AML-193 (cell line): Measurements from ENCODE around the gene ATP11A.

Experiments
- DNase-seq, 2 experiments: peaks; one replicate each; lab custom pipeline; 2025; lab: John Stamatoyannopoulos, UW

The ATP11A gene

DNA sequence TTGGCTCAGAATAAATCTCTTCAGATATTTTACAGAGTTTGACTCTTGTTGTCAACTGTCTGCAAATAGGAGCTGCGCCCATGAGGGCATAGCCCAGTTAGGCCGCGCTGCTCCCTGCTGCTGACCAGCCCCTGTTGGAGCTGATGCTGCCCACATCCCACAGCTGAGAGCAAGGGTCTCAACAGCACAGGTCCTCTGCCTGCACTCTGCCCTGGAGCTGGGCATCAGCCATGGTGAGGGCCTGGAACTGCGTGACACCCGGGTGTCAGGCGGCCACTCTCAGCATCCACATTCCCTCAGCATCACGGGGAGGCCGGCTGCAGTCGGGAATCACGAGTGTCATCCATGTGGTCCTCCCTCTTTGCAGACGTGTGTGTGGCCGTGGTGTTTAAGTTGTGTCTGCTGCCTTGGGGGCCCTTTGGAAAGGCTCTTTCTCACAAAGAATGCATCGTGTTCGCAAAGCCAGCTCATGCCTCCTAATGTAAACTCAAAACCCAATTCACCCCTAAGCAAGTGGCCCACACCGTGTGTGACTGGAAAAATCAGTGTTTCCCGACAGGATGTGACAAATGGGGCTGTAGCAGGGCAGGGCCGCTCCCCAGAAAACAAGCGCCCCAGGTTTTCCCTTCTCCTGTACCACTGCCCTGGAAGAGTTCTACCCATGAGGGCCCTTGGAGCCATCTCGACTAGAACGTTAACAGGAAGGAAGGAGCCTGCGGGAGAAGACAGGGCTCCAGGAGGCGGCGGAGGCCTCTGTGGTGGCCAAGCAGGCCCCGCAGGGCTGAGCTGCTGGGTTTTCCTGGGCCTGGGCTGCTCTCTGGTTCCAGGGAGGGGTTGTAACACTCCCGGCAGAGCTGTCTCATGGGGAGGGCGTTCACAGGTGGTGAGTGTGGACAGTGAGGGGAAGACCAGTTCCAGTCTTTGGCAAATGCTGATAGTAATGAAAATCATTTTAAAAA, 20.3 kb downstream of the ATP11A start:
- no peak for DNase-seq

- DNase-seq = no peak
Measured at GRCh38 chr13:112710855-112711527, 21.2 kb downstream of the ATP11A start.

- no peak for DNase-seq
Measured at GRCh38 chr13:112711528-112712265, 21.9 kb downstream of the ATP11A start.

DNA sequence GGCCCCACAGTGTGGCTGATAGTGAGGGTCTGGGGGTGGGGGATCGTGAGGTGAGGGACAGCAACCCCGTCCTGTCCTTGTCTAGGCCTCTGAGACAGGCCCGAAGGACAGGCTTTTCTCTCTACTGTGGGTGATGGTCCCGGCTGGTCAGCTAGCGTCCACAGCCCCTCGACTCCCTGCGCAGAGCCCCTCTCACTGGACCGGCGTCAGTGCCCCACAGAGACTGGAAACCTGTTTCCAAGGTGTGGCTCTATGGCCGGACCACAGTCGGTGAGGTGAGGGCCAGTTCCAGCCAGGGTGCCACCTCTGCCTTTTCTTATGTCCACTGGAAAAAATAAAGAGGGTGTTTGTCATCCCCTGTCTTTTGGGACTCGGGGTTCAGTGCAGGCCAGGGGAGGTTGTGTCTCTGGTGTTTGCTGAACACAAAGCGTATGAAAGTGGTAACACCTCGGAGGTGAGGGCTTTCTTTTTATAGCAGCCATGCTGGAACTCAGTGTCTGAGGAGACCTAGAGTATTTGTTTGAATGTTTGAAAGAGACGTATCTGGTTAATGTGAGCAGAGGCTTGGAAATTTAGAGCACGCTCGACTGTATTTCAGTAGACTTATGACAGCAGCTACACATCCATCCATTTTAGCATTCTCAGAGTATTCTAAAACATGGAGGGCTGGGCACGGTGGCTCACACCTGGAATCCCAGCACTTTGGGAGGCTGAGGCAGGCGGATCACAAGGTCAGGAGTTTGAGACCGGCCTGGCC, 22.8 kb downstream of the ATP11A start:
- DNase-seq = no peak

DNA sequence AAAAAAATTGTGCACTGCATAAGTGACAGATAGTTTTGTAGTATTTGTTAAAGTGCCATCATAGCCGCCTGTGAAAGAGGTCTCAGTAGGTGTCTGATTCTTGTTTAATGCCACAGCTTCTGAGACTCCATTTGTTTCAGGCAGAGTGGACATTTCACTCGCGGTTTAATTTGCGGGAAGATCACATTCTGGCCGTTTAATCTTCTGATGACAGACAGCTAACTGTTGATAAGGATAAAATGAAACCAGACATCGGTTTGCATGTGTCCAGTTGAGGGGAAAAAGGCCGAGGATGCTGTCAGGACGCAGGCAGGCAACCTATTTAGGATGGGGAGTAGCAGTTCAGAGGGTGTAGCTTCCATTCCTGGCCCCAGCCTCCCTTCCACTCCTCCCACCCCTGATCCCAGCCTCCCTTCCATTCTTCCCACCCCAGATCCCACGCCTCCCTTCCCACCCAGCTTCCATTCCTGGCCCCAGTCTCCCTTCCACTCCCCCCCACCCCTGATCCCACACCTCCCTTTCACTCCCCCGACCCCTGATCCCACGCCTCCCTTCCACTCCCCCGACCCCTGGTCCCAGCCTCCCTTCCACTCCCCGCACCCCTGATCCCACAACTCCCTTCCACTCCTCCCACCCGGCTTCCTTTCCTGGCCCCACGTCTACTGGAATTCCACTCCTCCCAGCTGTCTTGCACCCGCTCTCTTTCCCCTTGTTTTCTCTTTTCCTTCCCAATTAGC, 23.8 kb downstream of the ATP11A start:
- no peak for DNase-seq

GRCh38 chr13:112714376-112715174, 24.7 kb downstream of the ATP11A start:
- no peak for DNase-seq

DNA sequence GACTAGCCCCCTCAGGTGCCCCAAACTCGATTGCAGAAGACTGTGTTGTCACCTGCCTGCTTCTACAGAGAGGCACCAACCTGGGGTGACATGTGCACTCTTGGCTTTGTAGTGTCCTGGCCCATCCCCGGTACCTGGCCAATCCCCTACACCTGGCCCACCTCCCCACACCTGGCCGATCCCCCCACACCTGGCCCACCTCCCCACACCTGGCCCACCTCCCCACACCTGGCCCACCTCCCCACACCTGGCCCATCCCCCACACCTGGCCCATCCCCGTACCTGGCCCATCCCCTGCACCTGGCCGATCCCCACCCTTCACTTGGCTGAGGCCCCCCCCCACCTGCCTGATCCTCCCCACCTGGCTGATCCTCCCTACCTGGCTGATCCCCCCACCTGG, 25.4 kb downstream of the ATP11A start:
- no peak for DNase-seq

DNA sequence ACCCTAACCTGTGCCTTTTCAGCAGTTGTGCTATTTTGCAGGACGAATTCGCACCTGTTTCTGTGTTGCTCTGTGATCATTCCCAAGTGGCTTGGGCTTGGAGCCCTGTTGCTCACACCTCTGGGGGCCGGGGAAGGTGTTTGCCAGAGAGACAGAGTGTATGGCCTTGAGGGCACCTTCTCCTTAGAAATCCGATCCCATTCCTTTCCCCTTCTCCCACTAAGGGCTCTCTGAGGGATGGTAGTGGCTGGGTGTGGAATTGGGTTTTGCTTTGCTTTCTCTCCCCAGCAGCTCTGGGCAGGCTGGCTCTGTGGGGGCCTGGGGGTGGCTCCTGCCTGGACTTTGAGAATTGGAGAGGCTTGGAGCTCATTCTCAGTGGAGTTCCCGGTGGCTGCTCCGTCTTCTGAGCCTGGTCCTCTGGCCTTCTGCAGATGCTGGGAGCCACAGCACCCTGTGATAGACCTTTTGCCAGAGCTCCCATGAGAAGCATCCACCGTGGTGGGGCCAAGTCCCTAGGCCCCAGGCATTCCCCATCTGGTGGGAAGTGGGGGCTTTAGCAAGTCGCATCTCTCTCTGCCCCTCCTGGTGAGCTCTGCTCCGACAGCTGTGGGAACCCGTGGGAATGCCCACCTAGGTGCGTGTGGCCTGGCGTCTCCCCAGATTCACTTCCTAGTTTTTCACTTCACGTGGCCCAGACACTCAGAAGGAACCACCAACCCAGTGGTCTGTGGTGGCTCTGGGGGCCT, 26.1 kb downstream of the ATP11A start:
- no peak for DNase-seq

GRCh38 chr13:112716461-112716820, 26.6 kb downstream of the ATP11A start:
- no peak for DNase-seq

DNA sequence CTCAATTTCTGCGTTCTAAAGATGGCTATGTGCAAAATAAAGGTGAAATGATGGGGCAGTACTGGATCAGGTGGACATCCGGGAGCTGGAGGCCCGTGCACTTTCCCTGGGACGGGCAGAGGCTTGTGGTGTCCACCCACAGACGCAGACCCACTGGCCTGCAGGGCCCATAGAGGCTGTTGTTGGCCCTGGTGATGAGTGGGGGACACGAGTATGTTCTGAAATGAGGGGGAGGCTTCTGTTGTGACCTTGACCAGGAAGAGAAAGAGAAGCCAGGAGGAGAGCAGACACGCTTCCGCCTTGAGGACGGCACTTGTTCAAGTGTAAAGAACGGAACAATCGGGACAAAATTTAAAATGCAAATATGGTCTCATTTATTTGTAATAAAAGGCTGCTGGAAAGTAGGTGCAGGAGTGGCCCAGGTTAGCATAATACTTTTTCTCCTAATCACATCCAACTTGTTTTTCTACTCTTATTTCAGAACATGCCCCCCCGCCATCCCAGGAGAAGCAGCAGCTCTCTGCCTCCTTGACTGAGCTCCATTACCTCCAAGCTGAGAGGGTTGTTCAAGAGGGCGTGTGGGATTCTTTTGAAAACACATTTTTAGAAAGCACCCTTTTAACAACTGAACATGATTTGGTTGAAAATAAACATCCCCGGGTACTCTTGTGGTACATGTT, 27.1 kb downstream of the ATP11A start:
- no peak for DNase-seq

DNA sequence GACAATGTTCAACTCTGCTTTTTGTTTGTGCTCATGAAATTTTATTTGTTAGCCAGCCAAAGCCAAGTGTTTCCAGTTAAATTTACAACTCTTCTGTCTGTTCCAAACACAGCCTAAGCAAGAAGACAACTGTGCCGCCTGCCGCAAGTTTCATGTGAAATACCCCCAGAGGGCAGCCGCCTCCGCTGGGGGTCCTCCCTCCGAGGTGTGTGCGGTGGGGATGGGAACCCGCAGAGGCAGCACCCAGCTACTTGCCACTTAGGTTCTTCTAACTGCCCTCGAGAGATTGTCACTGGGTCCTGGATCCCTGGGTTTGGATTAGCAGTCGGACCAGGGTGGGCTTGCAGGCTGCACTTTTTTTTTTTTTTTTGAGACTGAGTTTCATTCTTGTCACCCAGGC, 28.5 kb downstream of the ATP11A start:
- DNase-seq = no peak

DNA sequence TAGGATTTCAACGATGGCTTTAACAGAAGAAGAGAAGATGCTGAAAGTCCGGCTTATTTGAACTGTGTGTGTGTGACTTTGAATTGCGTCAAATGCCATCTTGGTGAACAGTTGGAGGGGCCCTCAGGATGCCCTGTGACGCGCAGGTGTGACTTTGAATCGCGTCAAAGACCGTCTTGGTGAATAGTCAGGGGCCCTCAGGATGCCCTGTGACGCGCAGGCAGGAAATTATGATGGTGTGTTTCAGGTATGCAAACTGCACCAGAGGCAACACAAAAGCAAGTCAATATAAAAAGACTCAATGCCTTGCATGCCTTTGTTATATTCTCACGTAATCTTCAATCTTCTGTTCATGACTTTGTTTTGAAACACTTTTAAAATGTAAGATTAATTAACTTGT, 29.2 kb downstream of the ATP11A start:
- no peak for DNase-seq

DNA sequence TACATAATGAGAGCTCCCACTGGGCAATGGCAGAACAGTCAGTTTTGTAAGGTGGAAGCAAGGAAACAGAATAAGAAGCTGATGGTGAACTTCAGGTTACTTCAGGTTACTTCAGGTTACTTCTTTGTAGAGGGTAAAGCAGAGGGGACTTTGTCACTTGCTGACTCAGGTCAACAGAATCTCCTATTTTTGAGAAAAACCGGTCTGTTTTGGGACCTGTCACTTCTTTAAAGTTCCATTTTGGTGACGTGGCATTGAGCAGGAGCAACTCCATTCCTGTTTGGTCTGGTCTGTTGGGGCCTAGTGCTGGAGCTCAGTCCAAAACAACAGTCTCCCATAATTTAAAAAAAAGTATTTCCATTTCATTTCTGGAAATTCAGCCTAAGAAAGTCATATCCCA, 29.7 kb downstream of the ATP11A start:
- no peak for DNase-seq

- DNase-seq = no peak
Measured at GRCh38 chr13:112720251-112720650, 30.4 kb downstream of the ATP11A start.

DNA sequence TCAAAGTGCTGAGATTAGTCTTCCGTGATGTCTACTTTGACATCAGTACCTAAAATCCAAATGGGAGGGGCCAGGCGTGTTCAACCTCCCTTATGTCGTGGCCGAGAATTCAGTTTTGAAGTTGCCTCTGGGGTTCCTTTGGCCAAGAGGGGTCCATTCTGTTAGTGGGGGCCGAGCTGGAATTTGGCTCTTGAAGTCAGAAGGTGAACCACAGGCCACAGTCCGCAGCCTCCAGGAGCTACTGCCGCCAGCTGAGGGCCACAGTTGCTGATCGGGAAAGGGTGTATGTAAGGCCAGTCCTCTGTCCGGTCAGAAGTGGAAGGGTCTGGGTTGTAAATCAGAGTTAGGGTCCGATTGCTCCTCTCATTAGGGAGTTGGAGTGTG, 31.0 kb downstream of the ATP11A start:
- no peak for DNase-seq

- no peak for DNase-seq
Measured at GRCh38 chr13:112721198-112722104, 31.6 kb downstream of the ATP11A start.

DNA sequence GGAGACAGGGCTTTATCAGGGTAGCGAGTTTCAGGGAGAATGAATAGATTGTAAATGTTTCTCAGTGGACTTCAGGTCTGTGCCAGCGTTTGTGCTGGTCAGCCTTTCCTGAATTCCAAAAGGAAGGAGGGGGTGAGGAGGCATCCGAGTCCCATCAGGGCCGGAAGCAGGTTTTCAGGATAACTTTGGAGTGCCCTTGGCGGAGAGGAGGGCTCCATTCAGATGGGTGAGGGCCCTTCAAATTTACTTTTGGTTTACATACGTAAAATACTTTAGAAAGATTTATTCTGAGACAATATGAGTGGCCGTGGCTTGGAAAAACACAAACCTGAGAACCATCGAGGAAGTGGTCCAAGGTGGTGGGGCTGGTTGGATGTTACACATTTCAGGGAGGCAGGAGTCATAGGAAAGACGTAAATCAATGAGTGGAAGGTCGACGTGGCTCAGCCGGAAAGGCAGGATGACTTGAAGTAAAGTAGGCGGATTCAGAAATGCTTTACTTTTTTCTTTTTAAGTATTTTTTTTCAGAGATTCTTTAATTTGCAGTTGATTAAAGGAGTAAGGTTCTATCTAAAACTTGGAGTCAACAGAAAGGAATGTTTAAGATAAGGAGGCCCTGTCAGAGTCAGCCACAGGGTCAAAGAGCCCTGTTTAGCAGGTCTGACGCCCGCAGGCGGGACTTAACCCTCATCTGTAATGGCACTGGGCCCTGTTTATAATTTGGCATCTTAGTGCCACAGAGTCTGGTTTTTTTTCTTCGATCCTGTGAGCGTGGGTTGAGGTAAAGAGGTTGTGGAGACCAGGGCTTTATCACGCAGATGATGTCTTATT, 32.8 kb downstream of the ATP11A start:
- no peak for DNase-seq
